ENCODE measurements around the gene EFHC1.

EFHC1 gene

DNA sequence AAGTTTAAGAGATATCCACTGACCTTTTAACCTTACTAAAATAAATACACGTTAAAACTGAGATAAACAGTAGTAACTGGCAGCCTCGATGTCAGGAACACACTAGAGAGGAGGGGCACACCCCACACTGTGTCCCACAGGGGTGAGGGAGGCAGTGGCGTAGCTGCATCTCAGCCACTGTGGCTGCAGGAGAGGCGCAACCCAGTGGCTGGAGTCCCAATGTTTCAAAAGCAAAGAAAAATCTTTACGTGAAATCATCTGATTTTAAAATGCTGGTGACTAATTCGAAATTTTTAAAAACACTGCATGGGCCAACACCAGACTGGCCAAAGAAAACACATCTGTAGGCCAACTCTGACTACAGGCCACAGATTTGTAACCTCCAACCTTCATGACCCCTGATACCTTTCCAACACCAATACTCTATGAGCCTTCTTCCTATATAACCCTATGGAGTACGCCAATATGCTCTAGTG is 102.0 kb downstream of the EFHC1 start:
- ATAC-seq = no peak

DNA sequence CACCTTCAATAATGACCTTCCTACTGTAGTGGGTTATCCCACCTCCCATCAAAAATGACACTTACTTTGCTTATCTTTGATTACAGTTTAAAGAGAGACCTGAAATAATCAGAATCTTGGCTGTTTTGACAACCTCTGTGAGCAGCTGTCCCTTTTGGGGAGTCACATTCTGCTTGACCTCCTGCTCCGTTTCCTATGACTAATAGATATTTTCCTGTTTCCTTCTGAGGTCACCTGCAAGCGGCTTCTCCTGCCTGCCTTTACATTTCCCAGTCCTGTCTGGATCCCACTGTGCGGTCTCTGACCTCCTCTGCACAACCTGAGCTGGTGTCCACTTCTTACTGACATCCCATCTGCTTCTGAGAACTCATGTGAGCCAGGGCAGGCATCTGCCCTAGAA is 102.5 kb downstream of the EFHC1 start:
- ATAC-seq = no peak

DNA sequence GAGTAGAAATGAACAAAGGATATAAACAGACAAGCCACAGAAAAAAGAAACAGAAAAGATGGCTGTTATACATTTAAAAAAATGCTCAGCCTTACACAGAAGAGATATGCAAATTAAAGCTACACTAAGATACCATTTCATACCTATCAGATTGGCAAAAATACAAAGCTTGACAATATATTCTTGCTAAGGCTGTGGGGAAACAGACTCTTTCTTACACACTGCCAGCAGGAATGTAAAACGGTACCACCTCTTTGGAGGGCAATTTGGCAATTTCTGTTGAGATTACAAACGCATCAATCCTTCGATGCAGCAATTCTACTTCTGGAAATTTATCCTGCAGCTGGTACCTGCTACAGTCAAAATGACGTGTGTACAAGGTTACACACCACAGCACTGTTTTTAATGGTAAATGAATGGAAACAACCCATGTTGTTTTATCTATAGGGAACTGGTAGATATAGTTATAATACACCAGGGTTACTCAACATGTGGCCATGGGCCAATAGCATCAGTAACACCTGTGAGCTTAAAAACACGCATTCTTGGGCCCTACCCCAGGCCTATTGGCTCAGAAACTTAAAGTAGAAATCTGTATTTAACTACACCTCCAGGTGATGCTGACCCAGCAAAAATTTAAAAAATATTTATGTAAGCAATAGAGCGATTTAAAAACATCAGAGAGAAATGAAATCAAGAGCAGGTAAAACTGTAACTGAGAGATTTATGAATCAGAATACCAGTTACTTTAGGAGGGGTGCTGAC is 103.4 kb downstream of the EFHC1 start:
- no peak for ATAC-seq

DNA sequence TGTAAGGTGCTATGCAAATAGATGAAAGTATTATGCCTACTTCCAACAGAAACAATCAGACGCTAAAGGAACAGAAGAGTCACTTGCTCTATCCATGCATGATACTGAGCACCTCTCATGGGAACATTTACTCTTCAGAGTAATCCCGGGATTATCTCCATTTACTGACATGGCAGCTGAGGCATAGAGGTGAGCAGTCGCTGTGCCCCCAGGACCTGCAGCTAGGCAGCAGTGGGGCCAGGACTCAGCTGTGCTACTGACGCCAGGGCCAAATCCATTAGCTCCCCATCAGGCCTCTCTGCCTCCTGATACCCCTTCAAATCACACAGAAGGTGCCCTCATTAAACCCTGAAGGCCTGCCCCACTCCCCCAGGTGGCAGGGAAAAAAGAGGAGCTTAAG is 104.8 kb downstream of the EFHC1 start:
- no peak for ATAC-seq

DNA sequence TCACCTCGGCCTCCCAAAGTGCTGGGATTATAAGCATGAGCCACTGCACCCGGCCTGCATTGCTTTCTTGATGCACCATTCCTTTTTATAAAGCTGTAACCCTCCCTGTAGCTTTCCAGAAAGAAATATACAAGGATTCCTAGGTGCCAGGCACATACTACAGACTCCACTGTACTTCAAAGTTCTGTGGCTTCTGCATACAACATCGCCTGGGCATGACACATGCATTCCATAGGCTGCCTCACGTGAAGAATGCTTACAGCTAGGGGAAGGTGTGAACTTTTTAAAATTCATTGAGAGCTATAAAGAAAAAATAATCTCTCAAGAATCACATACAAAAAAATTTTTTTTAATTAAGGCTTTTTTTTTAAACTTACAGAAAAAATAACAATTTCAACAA is 106.5 kb downstream of the EFHC1 start:
- no peak for ATAC-seq

DNA sequence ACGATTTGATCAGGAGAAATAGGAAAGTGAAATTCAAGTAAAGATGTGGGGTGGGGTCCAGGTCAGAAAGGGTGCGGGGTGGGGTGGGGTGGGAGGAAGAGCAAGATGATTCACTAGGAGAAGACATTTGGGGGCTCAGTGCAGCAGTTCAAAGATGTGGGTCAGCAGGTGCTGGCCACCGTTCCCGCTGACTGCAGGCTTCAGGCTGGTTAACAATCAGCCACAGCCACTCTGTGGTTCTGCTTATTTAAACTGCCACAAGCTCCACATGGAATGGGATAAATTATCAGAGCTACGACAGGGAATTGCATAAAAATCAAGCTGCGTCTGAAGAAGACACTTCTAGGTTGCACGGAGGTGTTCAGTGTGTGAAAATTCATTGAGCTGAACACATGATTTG is 107.3 kb downstream of the EFHC1 start:
- no peak for ATAC-seq

DNA sequence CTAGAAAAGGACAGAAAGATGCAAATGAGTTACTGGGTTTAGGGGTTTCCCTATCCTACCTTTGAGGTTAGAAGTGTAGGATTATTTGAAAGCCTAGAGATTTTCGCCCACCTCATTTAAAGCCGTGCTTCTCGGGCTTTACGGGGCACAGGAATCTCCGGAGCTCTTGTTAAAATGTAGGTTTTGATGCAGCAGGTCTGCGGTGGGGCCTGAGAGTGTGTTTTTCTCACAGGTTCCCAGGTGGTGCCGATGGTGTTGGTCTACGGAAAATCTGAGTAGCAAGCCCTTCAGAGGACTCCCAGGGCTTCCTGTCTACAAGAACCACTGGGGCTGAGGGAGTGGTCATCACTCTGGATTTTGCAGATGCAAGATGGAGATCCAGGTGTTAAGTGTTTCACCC is 109.2 kb downstream of the EFHC1 start:
- no peak for ATAC-seq

DNA sequence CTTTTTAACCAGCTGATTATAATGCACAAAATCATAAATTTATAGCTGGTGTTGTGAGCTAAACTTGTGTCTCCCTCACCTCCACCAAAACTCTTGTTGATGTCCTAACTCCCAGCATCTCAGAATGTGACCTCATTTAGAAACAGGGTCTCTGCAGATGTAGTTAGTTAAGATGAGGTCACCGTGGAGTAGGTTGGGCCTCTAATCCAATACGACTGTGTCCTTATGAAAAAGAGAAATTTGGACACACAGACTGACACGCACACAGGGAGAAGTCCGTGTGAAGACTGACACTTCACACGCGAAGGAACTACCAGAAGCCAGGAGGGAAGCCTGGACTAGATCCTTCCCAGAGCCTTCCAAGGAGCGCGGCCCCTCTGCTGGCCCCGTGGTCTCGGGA is 110.2 kb downstream of the EFHC1 start:
- no peak for ATAC-seq

DNA sequence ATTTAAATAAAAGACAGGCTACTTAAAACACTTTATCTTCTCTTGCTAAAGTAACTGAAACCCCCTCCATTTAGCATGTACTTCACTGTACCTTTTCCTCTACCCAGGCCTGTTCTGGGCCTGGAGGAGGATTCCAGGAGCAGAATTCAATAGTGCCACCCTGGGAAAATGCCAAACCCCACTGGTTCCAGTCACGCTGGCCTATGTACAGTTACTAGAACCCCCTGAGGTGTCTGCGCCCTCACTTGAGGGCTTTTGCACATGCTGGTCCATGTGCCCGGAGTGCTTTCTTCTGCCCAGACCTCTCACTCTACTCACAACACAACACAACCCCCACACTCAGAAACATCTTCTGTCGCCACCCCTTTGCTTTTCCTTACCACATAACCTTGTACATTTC is 111.3 kb downstream of the EFHC1 start:
- no peak for ATAC-seq

DNA sequence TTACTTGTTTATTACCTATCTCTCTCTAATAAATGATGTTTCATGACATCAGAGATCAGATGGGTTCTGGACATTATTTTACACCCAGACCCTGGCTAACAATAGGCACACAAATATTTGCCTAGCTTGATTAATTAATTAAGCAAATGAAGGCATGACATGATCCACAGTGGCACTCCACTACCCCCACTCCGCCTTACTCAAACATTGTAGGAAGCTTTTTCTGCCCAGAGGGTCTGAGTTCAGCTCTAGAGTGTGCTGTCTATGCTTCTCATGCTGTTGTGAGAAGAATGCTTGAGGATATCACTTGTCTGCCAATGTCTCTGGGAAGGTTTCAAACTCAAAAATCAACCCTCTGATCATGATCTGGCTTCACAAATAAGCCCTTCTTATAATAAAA is 111.7 kb downstream of the EFHC1 start:
- no peak for ATAC-seq

DNA sequence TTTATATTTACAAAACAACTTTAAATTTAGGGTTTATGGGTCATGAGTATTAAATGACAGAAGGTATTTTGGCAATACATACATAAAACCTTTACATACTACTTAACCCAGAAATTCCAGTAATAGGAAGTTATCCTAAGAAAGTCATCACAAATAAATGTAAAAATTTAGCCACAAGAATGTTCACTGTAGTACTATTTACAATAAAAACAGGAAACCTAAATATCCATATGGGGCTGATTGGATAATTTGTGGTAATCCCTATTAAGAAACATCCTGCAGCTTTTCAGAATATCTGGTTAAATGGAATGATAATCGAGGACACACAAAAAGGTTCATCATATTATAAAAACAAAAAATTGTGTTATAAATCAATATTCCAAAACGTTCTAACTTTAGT is 112.3 kb downstream of the EFHC1 start:
- ATAC-seq = no peak

DNA sequence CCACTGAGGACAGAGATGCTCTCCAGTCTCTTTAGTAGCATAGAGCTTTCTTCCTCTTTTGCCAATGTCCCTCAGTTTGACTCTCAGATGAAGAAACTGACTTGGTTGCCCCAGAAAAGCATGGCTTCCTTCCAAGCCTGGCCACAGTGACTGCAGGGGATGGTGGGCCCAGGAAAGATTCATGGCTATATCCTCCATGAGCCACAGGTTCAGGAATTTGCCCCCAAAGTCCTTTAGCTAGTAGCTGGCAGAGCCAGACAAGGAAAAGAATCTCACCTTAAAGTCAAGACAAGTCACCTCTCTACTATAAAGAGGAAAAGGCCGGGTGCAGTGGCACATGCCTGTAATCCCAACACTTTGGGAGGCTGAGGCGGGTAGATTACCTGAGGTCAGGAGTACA is 113.3 kb downstream of the EFHC1 start:
- ATAC-seq = no peak

DNA sequence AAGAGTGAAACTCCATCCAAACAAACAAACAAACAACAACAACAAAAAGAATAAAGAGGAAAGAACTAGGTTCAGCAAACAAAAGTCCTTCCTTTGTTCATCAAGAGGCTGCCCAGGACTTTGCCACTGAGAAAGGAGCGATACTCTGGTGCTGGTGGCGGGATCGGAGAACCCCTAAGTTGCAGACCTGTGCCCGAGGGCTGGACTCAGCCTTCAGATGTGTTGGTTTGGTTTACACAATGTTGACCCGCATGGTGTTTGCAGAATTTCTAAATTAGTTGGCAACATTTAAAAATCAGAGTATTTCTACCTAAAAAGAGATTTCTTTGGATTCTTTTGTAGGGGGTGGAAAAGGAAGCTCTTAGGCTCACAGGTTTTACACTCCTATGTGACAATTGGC is 114.2 kb downstream of the EFHC1 start:
- ATAC-seq = no peak

DNA sequence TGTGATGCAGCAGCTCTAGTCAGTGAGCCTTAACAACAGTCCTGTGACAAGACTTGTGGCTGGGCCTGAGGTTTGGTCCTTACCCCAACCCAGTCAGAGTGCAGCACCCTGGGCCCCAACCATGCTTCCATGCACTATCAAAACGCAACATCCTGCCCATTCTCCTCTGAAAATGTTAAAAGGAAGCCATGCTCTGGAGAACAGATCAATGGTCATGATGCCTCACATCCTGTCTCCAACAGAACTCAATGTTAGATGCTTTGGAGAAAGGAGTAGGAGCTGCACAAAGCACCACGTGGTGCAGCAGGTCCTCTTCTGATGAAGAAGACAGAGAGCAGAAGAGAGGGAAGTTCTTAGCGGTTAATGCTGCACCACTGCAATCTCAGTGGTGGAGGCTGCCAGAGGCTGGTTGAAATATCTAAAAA is 114.8 kb downstream of the EFHC1 start:
- ATAC-seq = peak in 1 of 2 donors; percentile 41

DNA sequence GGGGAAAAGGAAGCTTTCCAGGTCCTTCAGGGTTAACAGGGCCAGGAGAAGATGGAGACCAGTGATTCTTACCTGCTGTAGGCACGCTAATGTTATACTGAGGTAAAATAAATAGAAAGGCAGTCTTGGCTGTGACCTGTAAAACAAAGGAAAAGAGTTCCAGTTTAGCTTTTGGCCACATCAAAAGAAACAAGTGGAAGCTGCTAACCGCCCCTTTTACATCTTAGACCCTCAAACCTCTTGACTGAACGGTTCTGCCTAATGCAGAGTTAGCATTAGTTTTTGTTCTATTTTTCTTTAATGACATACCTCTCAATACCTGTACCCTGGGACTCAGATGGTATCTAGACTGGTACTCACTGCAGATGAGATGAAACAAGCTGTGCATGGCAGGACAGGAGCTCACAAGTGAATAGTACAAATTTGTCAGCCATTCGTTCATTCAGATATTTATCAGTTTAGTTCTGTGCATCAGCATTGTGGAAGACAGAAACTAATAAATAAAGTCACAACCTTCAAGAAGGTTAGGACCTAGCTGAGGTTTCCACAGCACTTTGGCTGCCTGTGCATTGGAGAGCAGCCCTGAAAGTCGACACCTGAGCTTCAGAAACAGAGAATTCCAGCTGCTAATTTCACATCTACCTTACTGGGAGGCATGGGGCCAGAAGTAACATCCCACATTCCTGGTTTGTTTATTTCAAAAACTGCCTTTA is 115.7 kb downstream of the EFHC1 start:
- ATAC-seq = no peak

DNA sequence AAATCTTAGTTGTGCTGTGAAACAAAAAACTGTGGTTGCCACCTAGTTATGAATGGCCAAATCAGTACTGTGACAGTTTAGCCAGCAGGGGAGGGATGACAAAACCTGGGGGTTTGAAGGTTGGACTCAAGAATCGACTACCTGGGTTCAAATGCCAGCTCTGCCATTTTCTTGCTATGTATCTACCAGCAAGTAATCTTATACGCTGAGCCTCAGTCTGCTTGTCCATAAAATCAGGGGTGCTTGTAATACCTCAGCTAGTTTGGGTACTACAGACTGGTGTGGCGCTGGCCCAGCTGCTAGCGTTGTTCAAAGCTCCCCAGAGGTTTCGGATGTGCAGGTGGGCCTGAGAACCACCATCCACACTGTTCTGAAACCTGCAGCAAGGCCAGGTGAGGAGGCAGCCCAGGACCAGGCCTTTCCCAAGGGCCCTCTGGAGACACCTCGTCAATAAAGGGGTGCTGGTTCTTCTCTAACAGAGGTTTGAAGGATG is 116.3 kb downstream of the EFHC1 start:
- ATAC-seq = no peak

DNA sequence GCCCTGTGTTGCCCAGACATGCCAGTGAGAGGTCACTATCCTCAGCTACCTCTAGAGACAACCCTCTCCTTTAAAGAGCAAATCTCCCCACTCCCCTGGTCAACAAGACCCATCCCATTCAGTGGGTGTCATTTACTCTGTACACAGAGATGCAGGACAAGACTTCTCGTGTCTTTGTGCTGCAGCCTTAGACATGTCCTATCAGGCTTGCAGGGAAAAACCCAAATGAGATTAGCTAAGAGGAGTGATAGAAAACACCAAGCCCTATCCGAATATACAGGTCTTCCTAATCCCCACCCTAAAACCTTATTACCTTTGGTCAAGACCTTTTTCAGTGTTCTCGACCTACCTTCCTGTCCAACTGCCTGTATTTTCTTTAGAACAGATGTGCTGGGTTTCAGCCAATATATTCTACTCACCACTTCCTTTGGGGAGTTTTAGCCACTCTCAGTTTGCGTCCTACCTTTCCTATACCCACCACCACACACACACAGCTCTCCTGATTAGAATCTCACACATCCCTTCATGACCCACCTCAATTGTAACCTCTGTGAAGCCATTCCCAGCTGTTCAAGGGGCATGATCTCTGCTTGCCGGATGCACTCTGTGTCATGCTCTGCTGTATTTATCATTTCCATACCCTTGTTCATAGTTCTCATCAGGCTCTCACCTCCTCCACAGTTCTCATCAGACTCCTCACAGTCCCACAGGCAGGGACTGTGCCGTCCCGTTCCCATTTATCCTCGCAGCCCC is 117.0 kb downstream of the EFHC1 start:
- peak in 1 of 2 donors; percentile 20 for ATAC-seq

DNA sequence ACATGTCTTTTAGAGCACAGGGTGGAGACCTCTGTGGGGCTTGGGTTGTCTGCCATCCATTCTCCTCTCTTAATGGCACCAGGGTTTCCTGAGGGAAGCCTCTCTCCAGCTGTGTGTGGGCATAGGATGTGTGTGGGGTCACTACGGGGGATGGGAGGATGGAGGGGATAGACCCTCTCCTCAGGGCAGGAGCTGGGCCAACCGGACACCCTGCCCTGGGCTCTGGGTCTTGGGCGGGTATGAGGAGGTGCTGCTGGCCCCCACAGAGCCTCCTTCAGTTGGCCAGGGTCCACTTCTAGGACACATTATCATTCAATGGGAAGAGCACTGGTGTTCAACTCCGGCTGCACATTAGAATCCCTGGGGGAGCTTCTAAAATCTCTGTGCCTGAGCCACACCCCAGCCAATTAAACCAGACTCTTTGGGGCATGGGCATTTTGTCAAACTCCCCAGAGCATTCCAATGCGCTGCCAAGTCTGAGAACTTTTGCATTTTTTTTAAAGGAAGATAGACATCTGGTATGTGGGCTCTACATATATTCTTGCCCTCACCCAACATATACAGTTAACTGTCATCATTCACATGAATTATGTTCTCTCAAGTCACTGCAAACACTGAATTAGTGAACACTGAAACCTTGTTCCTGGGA is 118.2 kb downstream of the EFHC1 start:
- ATAC-seq = no peak

DNA sequence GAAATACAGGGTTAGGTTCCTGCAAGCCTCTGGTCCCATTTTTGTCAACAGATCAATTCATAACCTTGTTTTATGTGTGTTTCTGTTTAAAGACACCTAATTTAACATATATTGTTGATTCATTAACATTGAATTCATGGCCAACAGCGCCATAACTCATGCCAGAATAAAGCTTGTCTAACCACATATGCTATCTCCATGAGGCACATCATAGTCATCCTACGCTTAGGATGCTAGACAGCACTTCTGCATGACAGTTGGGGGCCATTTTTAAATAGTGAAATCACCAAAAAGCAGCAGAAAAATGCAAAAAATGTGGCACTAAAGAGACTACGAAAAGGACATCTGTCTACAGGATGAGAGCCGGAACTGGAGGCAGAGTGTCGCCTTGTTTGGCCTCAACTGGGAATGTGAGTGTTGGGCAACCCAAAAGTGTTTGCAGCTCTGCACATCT is 118.8 kb downstream of the EFHC1 start:
- ATAC-seq = no peak

DNA sequence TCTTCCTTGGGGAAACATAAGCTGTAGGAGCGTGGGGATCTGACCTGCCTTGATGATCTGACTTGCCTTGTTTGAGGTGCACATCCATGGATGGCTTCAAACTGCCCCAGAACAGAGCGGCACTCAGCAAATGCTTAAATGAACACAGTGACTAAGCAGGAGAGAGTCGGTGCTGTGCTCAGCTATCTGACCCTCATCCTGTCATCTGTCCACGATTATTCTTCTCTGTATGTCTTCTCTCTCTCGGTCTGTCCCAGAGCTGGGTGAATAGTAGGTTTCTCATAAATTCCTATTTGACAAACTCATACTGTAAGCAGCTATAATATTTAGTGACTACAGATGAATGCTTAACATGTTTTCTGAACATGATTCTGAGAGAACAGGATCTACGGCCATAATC is 119.5 kb downstream of the EFHC1 start:
- no peak for ATAC-seq

DNA sequence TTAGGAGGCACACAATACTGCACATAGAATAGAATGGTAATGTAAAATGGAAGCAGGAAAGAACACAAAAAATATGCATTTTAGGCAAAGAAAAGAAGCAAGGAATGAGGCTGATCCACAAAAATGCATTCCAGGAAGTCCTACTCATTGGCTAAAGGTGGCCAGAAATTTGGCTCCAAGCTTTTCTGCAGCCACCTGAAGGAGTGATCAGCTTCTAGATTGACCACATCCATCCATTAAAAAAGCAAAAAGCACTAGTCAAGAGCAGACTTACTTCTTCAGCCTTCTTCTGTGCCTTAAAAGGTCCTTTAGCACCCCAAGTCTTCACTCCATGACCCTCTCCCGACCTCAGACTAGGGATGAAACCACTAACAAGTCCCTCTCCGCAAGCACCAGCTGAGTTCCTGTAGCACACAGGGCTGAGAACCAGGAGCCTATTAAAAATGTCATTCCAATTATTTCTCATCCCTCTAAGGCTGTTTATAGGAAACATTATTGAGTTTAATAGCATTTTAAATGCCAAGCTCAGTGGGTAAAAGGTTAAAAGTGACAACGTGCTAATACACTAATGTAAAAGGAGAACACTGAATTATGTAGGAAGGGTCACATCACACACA is 120.3 kb downstream of the EFHC1 start:
- no peak for ATAC-seq

DNA sequence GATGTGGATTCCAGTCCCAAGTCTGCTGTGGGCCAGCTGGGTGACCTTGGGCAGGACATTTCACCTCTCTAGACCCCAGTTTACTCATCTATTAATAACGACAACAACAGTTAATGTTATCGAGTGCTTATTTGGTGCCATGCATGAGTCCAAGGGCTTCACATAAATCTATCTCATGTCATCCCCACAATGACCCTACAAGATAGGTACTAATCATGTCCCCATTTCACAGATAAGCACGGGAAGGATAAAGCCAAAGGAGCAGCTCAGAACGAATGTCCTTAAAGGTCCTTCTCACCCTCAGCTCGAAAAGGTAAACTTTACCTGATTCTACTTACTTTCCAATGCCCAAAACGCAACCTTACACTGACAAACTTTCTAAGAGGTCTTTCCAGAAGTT is 121.0 kb downstream of the EFHC1 start:
- no peak for ATAC-seq

Data from activated CD4-positive, CD25-positive, alpha-beta regulatory T cell treated with anti-CD3 and anti-CD28 coated beads, Interleukin-2, amount 50 U/mL, for 24 hours (primary cell).